Ovary (tissue), 3 donors: ENCODE measurements around the gene HSPA12A.

ENCODE experiments used
- CTCF ChIP-seq, 3 donors: fragments of 450-650 bp in 2 of 3; fragments of 200-600 bp in 1 of 3; IDR thresholded peaks; one replicate each; pipeline versions ENCODE4 v1.5.1 to v1.8.0; 2016 to 2022; ENCODE audit warnings: antibody characterized with exemption in 3 of 3, mild to moderate bottlenecking in 1 of 3
- POLR2A ChIP-seq: fragments of 450-650 bp; IDR thresholded peaks from one replicate; pipeline ENCODE4 v1.6.1; 2017; ENCODE audit warnings: antibody characterized with exemption, mild to moderate bottlenecking, moderate library complexity
- donor health status: DM: no; HTN: no; CAD: no.

GRCh38 chr10:116625845-116626244, 116.5 kb downstream of the HSPA12A start:
- no peak for TF ChIP-seq POLR2A
- TF ChIP-seq CTCF (IDR thresholded peaks at IDR 0.05), result no peak
